H9 (cell line): ENCODE results near the gene NEBL. TPM values are rescaled to one million over a fixed set of nuclear protein-coding genes. Genes with fewer than 3 reads are reported as not detected.

ENCODE experiments used
- DNase-seq: peaks from one replicate; pipeline ENCODE4 v3.0.0-alpha.2; 2017
- H2AFZ ChIP-seq: one replicate; pipeline ENCODE4 v1.6.1; 2013; ENCODE audit warnings: mild to moderate bottlenecking, low read length, control low read depth, moderate library complexity
- H2AK5ac ChIP-seq: 2 replicates; pipeline ENCODE4 v1.6.1; 2013; ENCODE audit warnings: low read length, control low read depth, mixed read lengths; ENCODE audit not compliant: insufficient read length
- H2BK120ac ChIP-seq: one replicate; pipeline ENCODE4 v1.6.1; 2013; ENCODE audit warnings: low read depth, mild to moderate bottlenecking, low read length, control low read depth, inconsistent platforms; ENCODE audit not compliant: poor library complexity, severe bottlenecking
- H2BK12ac ChIP-seq: 2 replicates; pipeline ENCODE4 v1.6.1; 2013; ENCODE audit warnings: low read length, control low read depth, mixed read lengths, low read depth; ENCODE audit not compliant: insufficient read length
- H2BK15ac ChIP-seq: 2 replicates; pipeline ENCODE4 v1.6.1; 2013; ENCODE audit warnings: low read depth, low read length, control low read depth
- H2BK20ac ChIP-seq: one replicate; pipeline ENCODE4 v1.6.1; 2013; ENCODE audit warnings: low read depth, mild to moderate bottlenecking, low read length, control low read depth, inconsistent platforms; ENCODE audit not compliant: poor library complexity, severe bottlenecking
- H2BK5ac ChIP-seq: 2 replicates; pipeline ENCODE4 v1.6.1; 2013; ENCODE audit warnings: low read length, control low read depth, mixed read lengths; ENCODE audit not compliant: insufficient read length
- H3K14ac ChIP-seq: 2 replicates; pipeline ENCODE4 v1.6.1; 2013; ENCODE audit warnings: low read length, control low read depth; ENCODE audit not compliant: insufficient read depth
- H3K18ac ChIP-seq: 2 replicates; pipeline ENCODE4 v1.6.1; 2013; ENCODE audit warnings: low read depth, mild to moderate bottlenecking, mixed read lengths, low read length, control low read depth; ENCODE audit not compliant: insufficient read length
- H3K23ac ChIP-seq: 2 replicates; pipeline ENCODE4 v1.6.1; 2013; ENCODE audit warnings: low read length, control low read depth, mixed read lengths, low read depth; ENCODE audit not compliant: insufficient read length
- H3K23me2 ChIP-seq: 2 replicates; pipeline ENCODE4 v1.6.1; 2013; ENCODE audit warnings: low read depth, mild to moderate bottlenecking, mixed read lengths, low read length, control low read depth; ENCODE audit not compliant: insufficient read length, poor library complexity, severe bottlenecking
- H3K27ac ChIP-seq: 2 replicates; pipeline ENCODE4 v1.5.1; 2013; ENCODE audit warnings: low read length, control low read depth, mixed read lengths, low read depth; ENCODE audit not compliant: insufficient read length
- H3K27me3 ChIP-seq: 2 replicates; pipeline ENCODE4 v1.6.1; 2013; ENCODE audit warnings: low read length, control low read depth, inconsistent platforms; ENCODE audit not compliant: insufficient read depth
- H3K4ac ChIP-seq: 2 replicates; pipeline ENCODE4 v1.6.1; 2013; ENCODE audit warnings: low read depth, mild to moderate bottlenecking, control low read depth, inconsistent platforms, low read length, moderate library complexity
- H3K4me1 ChIP-seq: 2 replicates; pipeline ENCODE4 v1.6.1; 2013; ENCODE audit warnings: low read length, control low read depth, inconsistent platforms; ENCODE audit not compliant: insufficient read depth
- H3K4me2 ChIP-seq: 2 replicates; pipeline ENCODE4 v1.6.1; 2013; ENCODE audit warnings: low read length, control low read depth, mixed read lengths; ENCODE audit not compliant: insufficient read length, insufficient read depth
- H3K56ac ChIP-seq: 2 replicates; pipeline ENCODE4 v1.6.1; 2013; ENCODE audit warnings: low read depth, mild to moderate bottlenecking, mixed read lengths, low read length, control low read depth; ENCODE audit not compliant: insufficient read length
- H3K79me1 ChIP-seq: 2 replicates; pipeline ENCODE4 v1.6.1; 2013; ENCODE audit warnings: low read depth, mild to moderate bottlenecking, moderate library complexity, low read length, control low read depth, inconsistent platforms; ENCODE audit not compliant: insufficient read depth, poor library complexity, severe bottlenecking
- H3K79me2 ChIP-seq: 2 replicates; pipeline ENCODE4 v1.6.1; 2013; ENCODE audit warnings: low read length, control low read depth, inconsistent platforms; ENCODE audit not compliant: insufficient read depth
- H3K9ac ChIP-seq: 2 replicates; pipeline ENCODE4 v1.6.1; 2013; ENCODE audit warnings: low read length, control low read depth, mixed read lengths; ENCODE audit not compliant: insufficient read length; ENCODE audit errors: extremely low read depth
- H3K9me3 ChIP-seq: one replicate; pipeline ENCODE4 v1.6.1; 2013; ENCODE audit warnings: low read depth, low read length, inconsistent platforms; ENCODE audit not compliant: control insufficient read depth
- H3T11ph ChIP-seq: one replicate; pipeline ENCODE4 v1.6.1; 2013; ENCODE audit warnings: mild to moderate bottlenecking, low read length, control low read depth, inconsistent platforms
- H4K20me1 ChIP-seq: one replicate; pipeline ENCODE4 v1.6.1; 2013; ENCODE audit not compliant: control insufficient read depth, insufficient read length, insufficient read depth
- H4K5ac ChIP-seq: 2 replicates; pipeline ENCODE4 v1.6.1; 2013; ENCODE audit warnings: low read depth, mild to moderate bottlenecking, mixed read lengths, low read length, control low read depth; ENCODE audit not compliant: insufficient read length
- H4K8ac ChIP-seq: replicated peaks from 2 replicates; pipeline ENCODE4 v1.6.1; 2013; ENCODE audit warnings: low read length, control low read depth, mixed read lengths, low read depth; ENCODE audit not compliant: insufficient read length
- H4K91ac ChIP-seq: 2 replicates; pipeline ENCODE4 v1.6.1; 2013; ENCODE audit warnings: low read depth, mild to moderate bottlenecking, moderate library complexity, mixed read lengths, low read length, control low read depth; ENCODE audit not compliant: insufficient read length
- H3K27ac Mint-ChIP-seq, 3 experiments: 2 replicates in 2 of 3; 3 replicates in 1 of 3; pipeline ENCODE4 v1.8.0; 2020 to 2021; ENCODE audit warnings: mixed read lengths in 3 of 3, mild to moderate bottlenecking in 1 of 3, moderate library complexity in 1 of 3
- H3K27me3 Mint-ChIP-seq: 2 replicates; pipeline ENCODE4 v1.8.0; 2021; ENCODE audit warnings: low read depth, mild to moderate bottlenecking, moderate library complexity, mixed read lengths
- H3K36me3 Mint-ChIP-seq, 3 experiments: 2 replicates in 2 of 3; 3 replicates in 1 of 3; pipeline ENCODE4 v1.8.0; 2020 to 2021; ENCODE audit warnings: low read depth in 3 of 3, mixed read lengths in 3 of 3; ENCODE audit not compliant: insufficient read depth in 1 of 3
- H3K4me1 Mint-ChIP-seq, 2 experiments: 2 replicates each; pipeline ENCODE4 v1.8.0; 2020; ENCODE audit warnings: mixed read lengths in 2 of 2
- H3K4me3 Mint-ChIP-seq, 2 experiments: 2 replicates in 1 of 2; 3 replicates in 1 of 2; pipeline ENCODE4 v1.8.0; 2020 to 2021; ENCODE audit warnings: mild to moderate bottlenecking in 2 of 2, mixed read lengths in 2 of 2, moderate library complexity in 1 of 2
- H3K9me3 Mint-ChIP-seq, 2 experiments: 2 replicates in 1 of 2; 3 replicates in 1 of 2; pipeline ENCODE4 v1.8.0; 2020; ENCODE audit warnings: mild to moderate bottlenecking in 2 of 2, mixed read lengths in 2 of 2, moderate library complexity in 1 of 2
- WGBS: extraction: QIAGEN DNeasy Blood & Tissue Kit; methylation state at CpG from one replicate; pipeline ENCODE4 v1.1.7; 2013; ENCODE audit warnings: missing lambda C conversion rate, low lambda C conversion rate, mixed read lengths; ENCODE audit not compliant: insufficient read length; ENCODE audit errors: extremely low coverage; 5-methylcytosine and 5-hydroxymethylcytosine counted together
- total RNA-seq: library from RNA; stranded (reverse); gene quantifications from 2 replicates; pipeline ENCODE4 v1.2.1, GENCODE V29; 2021
- TF ChIP-seq, protein P1 (sequence below): fragments of 200-600 bp; sonication (generic); conservative IDR thresholded peaks from 3 replicates; pipeline ENCODE4 v1.8.0; 2021; ENCODE audit warnings: antibody characterized with exemption, mild to moderate bottlenecking

NEBL gene
- total RNA-seq, 1 experiment from 2014 or later: 20.9 TPM

DNA sequence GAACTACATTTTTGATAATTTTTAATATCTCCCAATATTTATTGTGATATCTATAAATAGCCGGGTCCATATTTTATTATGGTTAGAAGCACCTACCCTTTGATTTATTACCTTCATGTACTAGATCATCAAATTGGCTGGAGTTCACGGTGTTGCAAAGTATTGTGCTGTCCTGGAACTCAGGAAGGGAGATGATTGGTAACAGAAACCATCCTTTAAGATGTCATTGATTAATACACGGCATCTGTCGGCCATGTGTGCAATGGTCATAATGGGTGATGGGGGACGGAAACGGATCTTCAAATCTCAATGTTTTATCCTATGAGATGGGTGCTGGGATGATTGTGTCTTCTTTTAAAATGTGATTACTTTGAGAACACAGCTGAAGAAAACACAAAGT, 157.0 kb downstream of the NEBL start:
- Histone ChIP-seq H3K18ac (no peak overlapping the region), H2BK12ac (no peak overlapping the region), H3K27ac (no peak overlapping the region), H3K23ac (no peak overlapping the region), H4K91ac (no peak overlapping the region), H3K23me2 (no peaks in the 10 kb centered on the region), H2BK15ac (no peak overlapping the region), H2BK5ac (no peak overlapping the region), H4K5ac (no peak overlapping the region), H2AFZ (no peak overlapping the region), H3K14ac (no peak overlapping the region), H2BK20ac (no peak overlapping the region), H3K9ac (no peak overlapping the region), H3K27me3 (no peaks in the 10 kb centered on the region), H2BK120ac (no peak overlapping the region), H3K4me1 (no peaks in the 10 kb centered on the region), H3T11ph (no peak overlapping the region), H3K79me2 (no peaks in the 10 kb centered on the region), H3K4ac (no peak overlapping the region), H3K9me3 (no peaks in the 10 kb centered on the region), H2AK5ac (no peak overlapping the region), H3K79me1 (no peaks in the 10 kb centered on the region), H4K8ac (no peak overlapping the region), H4K20me1 (peaks cover 3% of the 10 kb centered on the region), H3K56ac (no peak overlapping the region), H3K4me2 (no peak overlapping the region)
- Mint-ChIP-seq H3K4me3 (no peak overlapping the region), H3K9me3 (no peaks in the 10 kb centered on the region), H3K4me1 (peaks cover 4% of the 10 kb centered on the region in 2 experiments), H3K36me3 (no peaks in the 10 kb centered on the region), H3K27ac (no peak overlapping the region), H3K27me3 (no peaks in the 10 kb centered on the region)
- no peak for DNase-seq
- no CpG with 5 or more reads among the region's 6 CpGs for WGBS
- TF ChIP-seq, protein P1, sequence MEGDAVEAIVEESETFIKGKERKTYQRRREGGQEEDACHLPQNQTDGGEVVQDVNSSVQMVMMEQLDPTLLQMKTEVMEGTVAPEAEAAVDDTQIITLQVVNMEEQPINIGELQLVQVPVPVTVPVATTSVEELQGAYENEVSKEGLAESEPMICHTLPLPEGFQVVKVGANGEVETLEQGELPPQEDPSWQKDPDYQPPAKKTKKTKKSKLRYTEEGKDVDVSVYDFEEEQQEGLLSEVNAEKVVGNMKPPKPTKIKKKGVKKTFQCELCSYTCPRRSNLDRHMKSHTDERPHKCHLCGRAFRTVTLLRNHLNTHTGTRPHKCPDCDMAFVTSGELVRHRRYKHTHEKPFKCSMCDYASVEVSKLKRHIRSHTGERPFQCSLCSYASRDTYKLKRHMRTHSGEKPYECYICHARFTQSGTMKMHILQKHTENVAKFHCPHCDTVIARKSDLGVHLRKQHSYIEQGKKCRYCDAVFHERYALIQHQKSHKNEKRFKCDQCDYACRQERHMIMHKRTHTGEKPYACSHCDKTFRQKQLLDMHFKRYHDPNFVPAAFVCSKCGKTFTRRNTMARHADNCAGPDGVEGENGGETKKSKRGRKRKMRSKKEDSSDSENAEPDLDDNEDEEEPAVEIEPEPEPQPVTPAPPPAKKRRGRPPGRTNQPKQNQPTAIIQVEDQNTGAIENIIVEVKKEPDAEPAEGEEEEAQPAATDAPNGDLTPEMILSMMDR: no peak
